Neural cell (in vitro differentiated cells): ENCODE data around the gene CAMK1D. TPM values are rescaled to one million over a fixed set of nuclear protein-coding genes. Genes with fewer than 3 reads are reported as not detected.

Experiments used
- H2AFZ ChIP-seq: fragments of 200-600, 300-800 bp; sonication (generic), shearing (Covaris generic); 2 replicates; pipeline ENCODE4 v1.6.0; 2014; ENCODE audit warnings: low read depth, mild to moderate bottlenecking, antibody characterized with exemption, low read length, moderate library complexity
- H3F3A ChIP-seq: fragments of 200-600 bp; shearing (Covaris generic); 2 replicates; pipeline ENCODE4 v1.6.1; 2016; ENCODE audit warnings: mild to moderate bottlenecking, moderate library complexity, mixed read lengths, antibody characterized with exemption, low read length; ENCODE audit not compliant: insufficient read depth, poor library complexity, severe bottlenecking
- H3K27ac ChIP-seq: fragments of 200-600, 300-800 bp; sonication (generic), shearing (Covaris generic); 2 replicates; pipeline ENCODE4 v1.5.1; 2014; ENCODE audit warnings: mild to moderate bottlenecking, low read length, moderate library complexity
- H3K27me3 ChIP-seq: fragments of 300-800, 200-600 bp; sonication (generic), shearing (Covaris generic); 2 replicates; pipeline ENCODE4 v1.6.0; 2014; ENCODE audit warnings: mild to moderate bottlenecking, low read depth, low read length, moderate library complexity; ENCODE audit not compliant: insufficient read depth
- H3K36me3 ChIP-seq: fragments of 300-800, 200-600 bp; sonication (generic), shearing (Covaris generic); 2 replicates; pipeline ENCODE4 v1.5.1; 2014; ENCODE audit warnings: mild to moderate bottlenecking, antibody characterized with exemption, low read length, moderate library complexity; ENCODE audit not compliant: insufficient read depth
- H3K4me2 ChIP-seq: fragments of 300-800, 200-600 bp; sonication (generic), shearing (Covaris generic); 2 replicates; pipeline ENCODE4 v1.6.0; 2014; ENCODE audit warnings: mild to moderate bottlenecking, low read length
- H3K4me3 ChIP-seq: fragments of 300-800, 200-600 bp; sonication (generic), shearing (Covaris generic); 2 replicates; pipeline ENCODE4 v1.5.1; 2014; ENCODE audit warnings: mild to moderate bottlenecking, low read length, moderate library complexity
- H3K79me2 ChIP-seq: fragments of 200-600 bp; shearing (Covaris generic); replicated peaks from 2 replicates; pipeline ENCODE4 v1.6.0; 2014; ENCODE audit warnings: mild to moderate bottlenecking, low read length, moderate library complexity; ENCODE audit not compliant: insufficient read depth
- H3K9ac ChIP-seq: fragments of 300-800, 200-600 bp; sonication (generic), shearing (Covaris generic); 2 replicates; pipeline ENCODE4 v1.6.1; 2016; ENCODE audit warnings: mild to moderate bottlenecking, low read length, mixed read lengths
- H3K9me2 ChIP-seq: fragments of 200-600 bp; shearing (Covaris generic); 2 replicates; pipeline ENCODE4 v1.6.1; 2016; ENCODE audit warnings: mild to moderate bottlenecking, low read length, mixed read lengths; ENCODE audit not compliant: insufficient read depth
- H3K9me3 ChIP-seq: fragments of 200-600, 300-800 bp; sonication (generic), shearing (Covaris generic); 2 replicates; pipeline ENCODE4 v1.6.1; 2016; ENCODE audit warnings: mild to moderate bottlenecking, mixed run types, low read length, moderate library complexity, mixed read lengths
- H4K20me1 ChIP-seq: fragments of 200-600 bp; shearing (Covaris generic); 2 replicates; pipeline ENCODE4 v1.6.1; 2016; ENCODE audit warnings: mild to moderate bottlenecking, mixed run types; ENCODE audit not compliant: insufficient read depth
- EP300 ChIP-seq: fragments of 450-650 bp; conservative IDR thresholded peaks from 2 replicates; pipeline ENCODE4 v1.6.1; 2014; ENCODE audit warnings: antibody characterized with exemption, mild to moderate bottlenecking, moderate library complexity; ENCODE audit not compliant: poor library complexity, severe bottlenecking
- EZH2 ChIP-seq: fragments of 200-600, 300-800 bp; shearing (Covaris generic), sonication (generic); IDR thresholded peaks from 2 replicates; pipeline ENCODE4 v1.6.1; 2014; ENCODE audit warnings: antibody characterized with exemption, low read length, borderline replicate concordance, mild to moderate bottlenecking; ENCODE audit not compliant: insufficient read depth, poor library complexity, severe bottlenecking
- MXI1 ChIP-seq: fragments of 450-650 bp; conservative IDR thresholded peaks from 2 replicates; pipeline ENCODE4 v1.6.1; 2014; ENCODE audit warnings: antibody characterized with exemption, mild to moderate bottlenecking; ENCODE audit not compliant: poor library complexity, severe bottlenecking
- POLR2AphosphoS5 ChIP-seq: IDR thresholded peaks from 2 replicates; pipeline ENCODE4 v1.6.1; 2012
- RAD21 ChIP-seq: fragments of 450-650 bp; conservative IDR thresholded peaks from 2 replicates; pipeline ENCODE4 v1.6.1; 2014; ENCODE audit warnings: antibody characterized with exemption, mild to moderate bottlenecking, moderate library complexity
- SMC3 ChIP-seq: fragments of 450-650 bp; conservative IDR thresholded peaks from 2 replicates; pipeline ENCODE4 v1.6.1; 2014; ENCODE audit warnings: antibody characterized with exemption, mild to moderate bottlenecking, moderate library complexity; ENCODE audit not compliant: poor library complexity
- TAF1 ChIP-seq: IDR thresholded peaks from 2 replicates; pipeline ENCODE4 v1.6.1; 2012; ENCODE audit warnings: low read depth
- polyA plus RNA-seq: library from polyadenylated mRNA; depleted of rRNA; stranded (reverse); fragments of >200 nt; gene quantifications from 2 replicates; pipeline ENCODE4 v1.2.3, GENCODE V29; 2014
- TF ChIP-seq, protein P1 (sequence below): fragments of 450-650 bp; IDR thresholded peaks from 2 replicates; pipeline ENCODE4 v1.5.1; 2014; ENCODE audit warnings: antibody characterized with exemption, mild to moderate bottlenecking, moderate library complexity; ENCODE audit not compliant: poor library complexity, severe bottlenecking
- TF ChIP-seq, protein P2 (sequence below): IDR thresholded peaks from 2 replicates; pipeline ENCODE4 v1.6.1; 2012; ENCODE audit warnings: borderline replicate concordance

The CAMK1D gene
- polyA plus RNA-seq, 1 donor from 2014 or later = 13.8 TPM

DNA sequence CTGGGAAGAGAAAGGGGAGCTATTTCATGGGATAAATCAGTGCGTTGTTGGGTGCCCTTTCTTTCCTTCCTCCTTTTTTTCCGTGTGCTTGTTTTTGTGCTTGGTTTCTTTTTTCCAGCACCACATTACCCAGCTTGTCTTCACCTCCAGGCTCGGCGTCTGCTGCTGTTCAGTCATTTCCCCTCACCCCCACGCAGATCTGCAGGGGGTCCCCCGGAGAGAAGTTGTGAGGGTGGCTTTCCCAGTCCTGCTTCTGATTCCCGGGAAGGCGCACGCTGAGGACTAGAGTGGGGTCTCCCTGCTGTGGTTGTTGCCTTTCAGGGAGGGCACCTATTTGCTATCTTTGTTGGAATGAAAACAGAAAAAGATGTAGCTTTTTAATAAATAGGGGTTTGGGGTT lies 1.6 kb downstream of the CAMK1D start:
- Histone ChIP-seq H3F3A (no peaks in the 10 kb centered on the region), H3K9ac (peak overlapping the region; percentile 79), H2AFZ (no peak overlapping the region), H3K4me3 (peak overlapping the region; percentile 94), H3K36me3 (no peaks in the 10 kb centered on the region), H3K27me3 (no peaks in the 10 kb centered on the region), H3K4me2 (peak overlapping the region; percentile 77), H3K9me3 (no peaks in the 10 kb centered on the region), H3K79me2 (peaks cover 28% of the 10 kb centered on the region), H4K20me1 (no peaks in the 10 kb centered on the region), H3K27ac (peak overlapping the region; percentile 73), H3K9me2 (no peaks in the 10 kb centered on the region)
- TF ChIP-seq, protein P1, sequence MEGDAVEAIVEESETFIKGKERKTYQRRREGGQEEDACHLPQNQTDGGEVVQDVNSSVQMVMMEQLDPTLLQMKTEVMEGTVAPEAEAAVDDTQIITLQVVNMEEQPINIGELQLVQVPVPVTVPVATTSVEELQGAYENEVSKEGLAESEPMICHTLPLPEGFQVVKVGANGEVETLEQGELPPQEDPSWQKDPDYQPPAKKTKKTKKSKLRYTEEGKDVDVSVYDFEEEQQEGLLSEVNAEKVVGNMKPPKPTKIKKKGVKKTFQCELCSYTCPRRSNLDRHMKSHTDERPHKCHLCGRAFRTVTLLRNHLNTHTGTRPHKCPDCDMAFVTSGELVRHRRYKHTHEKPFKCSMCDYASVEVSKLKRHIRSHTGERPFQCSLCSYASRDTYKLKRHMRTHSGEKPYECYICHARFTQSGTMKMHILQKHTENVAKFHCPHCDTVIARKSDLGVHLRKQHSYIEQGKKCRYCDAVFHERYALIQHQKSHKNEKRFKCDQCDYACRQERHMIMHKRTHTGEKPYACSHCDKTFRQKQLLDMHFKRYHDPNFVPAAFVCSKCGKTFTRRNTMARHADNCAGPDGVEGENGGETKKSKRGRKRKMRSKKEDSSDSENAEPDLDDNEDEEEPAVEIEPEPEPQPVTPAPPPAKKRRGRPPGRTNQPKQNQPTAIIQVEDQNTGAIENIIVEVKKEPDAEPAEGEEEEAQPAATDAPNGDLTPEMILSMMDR = no peak

DNA sequence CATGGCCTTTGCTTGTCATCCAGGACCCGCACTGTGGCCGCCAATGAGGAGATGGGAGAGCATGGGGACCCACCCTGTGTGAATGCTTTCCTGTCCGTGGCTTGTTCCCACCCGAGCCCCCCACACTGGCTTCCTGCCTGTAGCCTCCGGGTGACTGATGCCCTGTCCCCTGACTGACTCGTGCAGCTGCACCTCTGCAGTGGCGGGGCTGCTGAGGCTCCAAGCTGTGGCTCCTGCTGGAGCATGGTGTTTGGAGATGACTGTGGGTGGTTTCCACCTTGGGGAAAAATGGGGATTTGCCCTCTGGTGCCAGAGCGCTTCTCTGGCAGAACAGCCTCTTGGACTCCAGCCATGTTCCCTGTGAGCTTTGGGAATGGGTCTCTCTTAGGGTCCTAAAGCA lies 2.1 kb downstream of the CAMK1D start:
- peaks cover 28% of the 10 kb centered on the region for H3K79me2 ChIP-seq
- H3K9me3 ChIP-seq = no peaks in the 10 kb centered on the region
- no peak overlapping the region for H3K27ac ChIP-seq
- H3F3A ChIP-seq = no peaks in the 10 kb centered on the region
- H3K4me3 ChIP-seq = peak overlapping the region; percentile 94
- no peaks in the 10 kb centered on the region for H3K36me3 ChIP-seq
- H3K4me2 ChIP-seq = peak overlapping the region; percentile 77
- no peaks in the 10 kb centered on the region for H3K9me2 ChIP-seq
- peak overlapping the region; percentile 79 for H3K9ac ChIP-seq
- no peak for TF ChIP-seq EP300
- TF ChIP-seq TAF1 = no peak
- TF ChIP-seq, protein P2, sequence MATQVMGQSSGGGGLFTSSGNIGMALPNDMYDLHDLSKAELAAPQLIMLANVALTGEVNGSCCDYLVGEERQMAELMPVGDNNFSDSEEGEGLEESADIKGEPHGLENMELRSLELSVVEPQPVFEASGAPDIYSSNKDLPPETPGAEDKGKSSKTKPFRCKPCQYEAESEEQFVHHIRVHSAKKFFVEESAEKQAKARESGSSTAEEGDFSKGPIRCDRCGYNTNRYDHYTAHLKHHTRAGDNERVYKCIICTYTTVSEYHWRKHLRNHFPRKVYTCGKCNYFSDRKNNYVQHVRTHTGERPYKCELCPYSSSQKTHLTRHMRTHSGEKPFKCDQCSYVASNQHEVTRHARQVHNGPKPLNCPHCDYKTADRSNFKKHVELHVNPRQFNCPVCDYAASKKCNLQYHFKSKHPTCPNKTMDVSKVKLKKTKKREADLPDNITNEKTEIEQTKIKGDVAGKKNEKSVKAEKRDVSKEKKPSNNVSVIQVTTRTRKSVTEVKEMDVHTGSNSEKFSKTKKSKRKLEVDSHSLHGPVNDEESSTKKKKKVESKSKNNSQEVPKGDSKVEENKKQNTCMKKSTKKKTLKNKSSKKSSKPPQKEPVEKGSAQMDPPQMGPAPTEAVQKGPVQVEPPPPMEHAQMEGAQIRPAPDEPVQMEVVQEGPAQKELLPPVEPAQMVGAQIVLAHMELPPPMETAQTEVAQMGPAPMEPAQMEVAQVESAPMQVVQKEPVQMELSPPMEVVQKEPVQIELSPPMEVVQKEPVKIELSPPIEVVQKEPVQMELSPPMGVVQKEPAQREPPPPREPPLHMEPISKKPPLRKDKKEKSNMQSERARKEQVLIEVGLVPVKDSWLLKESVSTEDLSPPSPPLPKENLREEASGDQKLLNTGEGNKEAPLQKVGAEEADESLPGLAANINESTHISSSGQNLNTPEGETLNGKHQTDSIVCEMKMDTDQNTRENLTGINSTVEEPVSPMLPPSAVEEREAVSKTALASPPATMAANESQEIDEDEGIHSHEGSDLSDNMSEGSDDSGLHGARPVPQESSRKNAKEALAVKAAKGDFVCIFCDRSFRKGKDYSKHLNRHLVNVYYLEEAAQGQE = no peak
- TF ChIP-seq SMC3 = no peak
- no peaks in the 10 kb centered on the region for H3K27me3 ChIP-seq
- no peaks in the 10 kb centered on the region for H4K20me1 ChIP-seq
- no peak overlapping the region for H2AFZ ChIP-seq

DNA sequence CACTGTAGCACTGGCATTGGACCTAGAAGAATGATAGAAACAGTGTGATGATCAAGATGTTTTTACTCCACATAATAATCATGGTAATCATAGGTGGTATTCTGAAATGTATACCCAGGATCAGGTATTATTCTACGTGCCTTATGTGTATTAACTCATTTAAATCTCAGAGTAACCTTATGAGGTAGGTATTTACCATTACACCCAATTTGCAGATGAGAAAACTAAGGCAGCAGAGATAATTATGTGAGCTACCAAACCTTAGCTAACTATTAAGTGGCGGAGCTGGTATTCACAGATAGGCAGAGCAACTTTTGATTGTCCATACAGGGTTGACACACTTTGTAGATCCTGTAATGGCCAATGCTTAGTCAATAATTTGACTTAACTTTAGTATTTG lies 2.5 kb downstream of the CAMK1D start:
- Histone ChIP-seq H3K4me2 (peak overlapping the region; percentile 77), H3K27ac (no peak overlapping the region), H3K9ac (no peak overlapping the region), H3K36me3 (no peaks in the 10 kb centered on the region), H3K79me2 (peaks cover 31% of the 10 kb centered on the region), H3K9me3 (no peaks in the 10 kb centered on the region), H3F3A (no peaks in the 10 kb centered on the region), H4K20me1 (no peaks in the 10 kb centered on the region), H2AFZ (no peak overlapping the region), H3K27me3 (no peaks in the 10 kb centered on the region), H3K4me3 (peak overlapping the region; percentile 94), H3K9me2 (no peaks in the 10 kb centered on the region)
- TF ChIP-seq EP300 (no peak), TAF1 (no peak), SMC3 (no peak), RAD21 (no peak), MXI1 (no peak), EZH2 (no peak), POLR2AphosphoS5 (no peak)
- TF ChIP-seq, protein P2 = no peak
- TF ChIP-seq, protein P1 = no peak
